Measurements from ENCODE around the gene GATB.
"Not testable (repeated sequence)": the region's sequence is repeated elsewhere in the genome, so short reads cannot be mapped to it uniquely, and the experiment has no call there.

GATB gene

GRCh38 chr4:151783867-151784266, 23.1 kb upstream of the GATB start:
- DNase-seq: no peak

GRCh38 chr4:151782296-151782695, 21.5 kb upstream of the GATB start:
- no peak for DNase-seq

GRCh38 chr4:151781026-151781425, 20.2 kb upstream of the GATB start:
- no peak for DNase-seq

- no peak for DNase-seq
These were observed 16.7 kb upstream of the GATB start for GRCh38 chr4:151777471-151777870.

GRCh38 chr4:151774324-151774723, 13.5 kb upstream of the GATB start:
- no peak for DNase-seq

GRCh38 chr4:151772274-151772673, 11.5 kb upstream of the GATB start:
- no peak for DNase-seq

GRCh38 chr4:151771664-151772063, 10.9 kb upstream of the GATB start:
- no peak for DNase-seq

GRCh38 chr4:151770154-151770553, 9.3 kb upstream of the GATB start:
- no peak for DNase-seq

GRCh38 chr4:151768835-151769234, 8.0 kb upstream of the GATB start:
- DNase-seq: no peak

- DNase-seq: no peak
These were observed 5.9 kb upstream of the GATB start for GRCh38 chr4:151766691-151767090.

GRCh38 chr4:151760002-151760401, 805 bp downstream of the GATB start:
- DNase-seq: no peak

- DNase-seq: no peak
These were observed 7.8 kb downstream of the GATB start for GRCh38 chr4:151753056-151753455.

- no peak for DNase-seq
These were observed 10.7 kb downstream of the GATB start for GRCh38 chr4:151750156-151750555.

- DNase-seq: no peak
These were observed 15.2 kb downstream of the GATB start for GRCh38 chr4:151745481-151746231.

GRCh38 chr4:151744614-151745013, 16.2 kb downstream of the GATB start:
- no peak for DNase-seq

- DNase-seq: no peak
These were observed 16.9 kb downstream of the GATB start for GRCh38 chr4:151743894-151744293.

- DNase-seq: no peak
These were observed 17.5 kb downstream of the GATB start for GRCh38 chr4:151743128-151743854.

- no peak for DNase-seq
These were observed 21.9 kb downstream of the GATB start for GRCh38 chr4:151738720-151739517.

GRCh38 chr4:151736852-151737251, 24.0 kb downstream of the GATB start:
- not testable (repeated sequence) for DNase-seq

- no peak for DNase-seq
These were observed 24.4 kb downstream of the GATB start for GRCh38 chr4:151736361-151736760.

- DNase-seq: not testable (repeated sequence)
These were observed 29.1 kb downstream of the GATB start for GRCh38 chr4:151731670-151732069.

GRCh38 chr4:151729731-151730559, 30.9 kb downstream of the GATB start:
- DNase-seq: no peak

GRCh38 chr4:151728679-151729078, 32.1 kb downstream of the GATB start:
- DNase-seq: no peak

Data from right forelimb (tissue), 1 donor.